NCI-H748 (cell line): ENCODE measurements around the gene GPC6.
"Not testable (repeated sequence)": the region's sequence is repeated elsewhere in the genome, so short reads cannot be mapped to it uniquely, and the experiment has no call there.

ENCODE experiments used
- DNase-seq: peaks from one replicate; lab custom pipeline; 2025; ENCODE audit not compliant: unreplicated experiment; lab: John Stamatoyannopoulos, UW

The GPC6 gene

GRCh38 chr13:93422980-93423543 lies 196.5 kb downstream of the GPC6 start:
- DNase-seq = no peak

- DNase-seq = no peak
These were observed 198.8 kb downstream of the GPC6 start for GRCh38 chr13:93425411-93425810.

- DNase-seq = no peak
These were observed 203.8 kb downstream of the GPC6 start for GRCh38 chr13:93430381-93430780.

- no peak for DNase-seq
These were observed 209.0 kb downstream of the GPC6 start for GRCh38 chr13:93435651-93436050.

- DNase-seq = no peak
These were observed 210.5 kb downstream of the GPC6 start for GRCh38 chr13:93437081-93437480.

- DNase-seq = no peak
These were observed 219.6 kb downstream of the GPC6 start for GRCh38 chr13:93446238-93446637.

- no peak for DNase-seq
These were observed 223.6 kb downstream of the GPC6 start for GRCh38 chr13:93450191-93450621.

GRCh38 chr13:93450761-93451160 lies 224.2 kb downstream of the GPC6 start:
- no peak for DNase-seq

- not testable (repeated sequence) for DNase-seq
These were observed 228.1 kb downstream of the GPC6 start for GRCh38 chr13:93454676-93455235.

GRCh38 chr13:93455861-93456260 lies 229.3 kb downstream of the GPC6 start:
- no peak for DNase-seq

- no peak for DNase-seq
These were observed 233.4 kb downstream of the GPC6 start for GRCh38 chr13:93460005-93460404.

- no peak for DNase-seq
These were observed 235.5 kb downstream of the GPC6 start for GRCh38 chr13:93462151-93462550.

GRCh38 chr13:93466502-93467036 lies 240.0 kb downstream of the GPC6 start:
- DNase-seq = no peak

- no peak for DNase-seq
These were observed 240.6 kb downstream of the GPC6 start for GRCh38 chr13:93467175-93467574.

GRCh38 chr13:93468433-93468832 lies 241.8 kb downstream of the GPC6 start:
- DNase-seq = no peak

- no peak for DNase-seq
These were observed 245.7 kb downstream of the GPC6 start for GRCh38 chr13:93472296-93472695.

- no peak for DNase-seq
These were observed 246.2 kb downstream of the GPC6 start for GRCh38 chr13:93472814-93473296.

GRCh38 chr13:93473441-93474270 lies 247.0 kb downstream of the GPC6 start:
- no peak for DNase-seq

- DNase-seq = no peak
These were observed 249.6 kb downstream of the GPC6 start for GRCh38 chr13:93476175-93476574.

- DNase-seq = no peak
These were observed 250.6 kb downstream of the GPC6 start for GRCh38 chr13:93477238-93477637.

GRCh38 chr13:93480553-93481106 lies 254.0 kb downstream of the GPC6 start:
- DNase-seq = no peak

- not testable (repeated sequence) for DNase-seq
These were observed 269.5 kb downstream of the GPC6 start for GRCh38 chr13:93496117-93496516.
